PFSK-1 (cell line): ENCODE results near the gene TRIM39.

Experiments used
- FOXP2 ChIP-seq: optimal IDR thresholded peaks from 2 replicates; pipeline ENCODE3; 2011; ENCODE audit warnings: borderline replicate concordance, control low read depth, inconsistent platforms; ENCODE audit not compliant: insufficient read depth; ENCODE audit errors: extremely low read length, extremely low read depth
- POLR2AphosphoS5 ChIP-seq: IDR thresholded peaks from 2 replicates; pipeline ENCODE4 v1.6.1; 2012; ENCODE audit warnings: low read depth, mild to moderate bottlenecking, control low read depth, low read length, moderate library complexity

- no peak for TF ChIP-seq POLR2AphosphoS5
- no peak for TF ChIP-seq FOXP2
Observed at GRCh38 chr6:30360139-30360538, 33.4 kb downstream of the TRIM39 start.
